GM12873 (cell line): ENCODE results near the gene KDELR3.

Experiments used
- TF ChIP-seq, protein P1 (sequence below): IDR thresholded peaks from 2 replicates; pipeline ENCODE4 v1.5.1; 2012; ENCODE audit warnings: low read depth, mild to moderate bottlenecking, moderate library complexity, low read length, control low read depth; ENCODE audit not compliant: insufficient read depth; ENCODE audit errors: missing control alignments

The KDELR3 gene

DNA sequence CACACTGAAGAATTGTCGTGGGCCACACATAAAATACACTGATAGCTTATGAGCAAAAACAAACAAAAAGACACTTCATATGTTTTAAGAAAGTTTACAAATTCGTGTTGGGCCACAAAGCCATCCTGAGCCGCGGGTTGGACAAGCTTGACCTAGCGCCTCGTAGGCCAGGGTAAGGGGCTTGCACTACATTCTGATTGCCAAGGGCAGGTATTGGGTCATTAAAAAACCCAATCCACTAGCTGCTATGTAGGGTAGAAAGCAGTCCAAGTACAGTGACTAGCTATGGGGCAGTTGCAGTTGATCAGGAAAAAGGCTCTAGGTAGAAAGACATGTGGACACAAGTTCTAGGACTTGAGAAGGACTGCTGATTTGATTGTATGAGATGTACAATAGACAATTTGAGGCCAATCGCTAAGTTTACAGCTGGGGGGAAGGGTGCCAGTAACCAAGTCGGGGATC is 14.0 kb downstream of the KDELR3 start:
- TF ChIP-seq, protein P1, sequence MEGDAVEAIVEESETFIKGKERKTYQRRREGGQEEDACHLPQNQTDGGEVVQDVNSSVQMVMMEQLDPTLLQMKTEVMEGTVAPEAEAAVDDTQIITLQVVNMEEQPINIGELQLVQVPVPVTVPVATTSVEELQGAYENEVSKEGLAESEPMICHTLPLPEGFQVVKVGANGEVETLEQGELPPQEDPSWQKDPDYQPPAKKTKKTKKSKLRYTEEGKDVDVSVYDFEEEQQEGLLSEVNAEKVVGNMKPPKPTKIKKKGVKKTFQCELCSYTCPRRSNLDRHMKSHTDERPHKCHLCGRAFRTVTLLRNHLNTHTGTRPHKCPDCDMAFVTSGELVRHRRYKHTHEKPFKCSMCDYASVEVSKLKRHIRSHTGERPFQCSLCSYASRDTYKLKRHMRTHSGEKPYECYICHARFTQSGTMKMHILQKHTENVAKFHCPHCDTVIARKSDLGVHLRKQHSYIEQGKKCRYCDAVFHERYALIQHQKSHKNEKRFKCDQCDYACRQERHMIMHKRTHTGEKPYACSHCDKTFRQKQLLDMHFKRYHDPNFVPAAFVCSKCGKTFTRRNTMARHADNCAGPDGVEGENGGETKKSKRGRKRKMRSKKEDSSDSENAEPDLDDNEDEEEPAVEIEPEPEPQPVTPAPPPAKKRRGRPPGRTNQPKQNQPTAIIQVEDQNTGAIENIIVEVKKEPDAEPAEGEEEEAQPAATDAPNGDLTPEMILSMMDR = no peak

DNA sequence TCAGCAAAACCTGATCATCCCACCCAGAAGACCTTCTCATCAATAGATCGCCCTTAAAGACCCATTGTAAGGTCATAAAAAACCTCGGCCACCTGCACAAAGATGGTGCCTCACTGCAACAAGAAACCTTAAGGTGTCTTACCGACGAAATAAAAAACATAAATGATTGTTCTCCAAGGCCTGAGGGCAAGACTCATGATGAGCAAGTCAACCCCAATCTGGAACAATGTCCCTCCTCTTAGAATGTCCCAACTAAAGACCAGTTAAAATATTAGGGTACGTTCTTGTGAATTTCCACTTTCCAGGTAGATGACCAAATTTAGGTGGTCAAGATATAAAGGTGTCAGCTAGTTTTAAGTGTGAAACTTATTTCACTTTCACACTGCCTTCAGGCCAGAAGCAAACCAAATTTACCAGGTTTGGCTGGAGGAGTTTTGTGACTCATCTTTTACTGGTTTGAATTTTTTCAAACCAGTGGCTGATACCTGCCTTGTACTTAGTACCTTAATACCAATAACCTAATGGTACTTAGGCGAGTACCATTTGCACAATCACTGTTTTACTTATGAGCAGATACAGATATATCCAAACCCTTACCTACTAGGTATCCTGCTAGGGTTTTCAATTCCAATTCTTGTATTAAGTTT is 14.9 kb downstream of the KDELR3 start:
- TF ChIP-seq, protein P1 = no peak

- TF ChIP-seq, protein P1 = no peak
These were observed 16.3 kb downstream of the KDELR3 start for GRCh38 chr22:38484244-38484643.

DNA sequence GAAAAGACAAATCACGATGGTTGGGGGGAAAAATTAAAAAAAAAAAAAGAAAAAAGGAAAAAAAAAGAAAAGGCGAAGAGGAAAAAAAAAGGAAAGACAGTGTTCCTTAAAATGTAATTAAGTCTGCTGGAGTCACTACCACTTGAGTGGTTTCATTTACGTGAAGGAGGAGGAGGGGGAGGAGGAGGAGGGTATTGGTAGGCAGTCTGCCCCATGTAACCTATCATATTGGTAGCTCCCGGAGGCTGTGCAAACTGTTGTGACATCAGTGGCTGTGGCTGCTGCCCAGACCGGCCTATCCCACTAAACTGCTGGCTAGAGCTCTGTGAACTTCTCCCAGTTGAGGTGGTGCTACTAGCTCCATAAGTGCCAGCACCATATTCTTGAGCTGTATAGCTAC is 17.9 kb downstream of the KDELR3 start:
- TF ChIP-seq, protein P1 = no peak

DNA sequence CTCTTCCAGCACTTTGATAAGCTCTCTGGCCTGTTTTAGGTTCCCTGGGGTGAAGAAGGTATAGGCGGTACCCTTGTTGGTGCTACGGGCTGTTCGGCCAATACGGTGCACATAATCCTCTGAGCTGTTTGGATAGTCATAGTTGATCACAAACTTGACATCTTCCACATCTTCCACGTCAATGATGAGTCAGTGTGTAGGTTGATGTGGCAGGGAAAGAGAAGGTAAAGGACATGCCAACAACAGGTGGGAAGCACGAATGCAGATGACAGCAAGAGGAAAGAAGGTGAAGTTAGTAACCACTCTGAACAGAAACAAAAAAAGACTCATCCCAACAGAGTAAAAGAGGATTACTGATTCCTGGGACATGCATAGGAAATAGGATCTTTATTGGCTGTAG is 20.1 kb downstream of the KDELR3 start:
- TF ChIP-seq, protein P1 = no peak

DNA sequence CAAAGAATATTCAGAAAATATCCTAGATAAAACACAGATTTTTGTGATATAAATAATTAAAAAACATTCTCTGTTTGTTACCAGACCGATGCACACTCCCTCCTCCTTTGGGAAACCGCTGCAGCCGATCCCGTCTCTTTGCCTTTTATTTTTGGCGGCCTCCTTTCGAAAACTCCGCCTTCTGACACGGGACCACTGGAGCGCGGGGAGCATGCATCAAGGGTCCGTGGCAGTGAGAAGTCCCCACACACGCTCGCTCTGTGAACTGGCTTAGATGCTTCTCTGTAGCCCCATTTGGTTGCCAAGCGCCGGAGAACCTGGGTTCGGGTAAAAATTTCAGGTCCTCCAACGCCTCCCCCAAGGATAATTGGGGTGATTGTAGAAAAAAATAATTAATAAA is 21.2 kb downstream of the KDELR3 start:
- TF ChIP-seq, protein P1 = no peak

GRCh38 chr22:38489561-38490145 is 21.8 kb downstream of the KDELR3 start:
- TF ChIP-seq, protein P1 = no peak
